Subcutaneous abdominal adipose tissue (tissue), 5 donors: ENCODE measurements around the gene ARHGAP31.

Source experiments
- H3K27ac ChIP-seq: one replicate; pipeline ENCODE4 v1.7.0; 2013; ENCODE audit warnings: low read depth, mild to moderate bottlenecking, inconsistent platforms, low read length, moderate library complexity
- H3K27me3 ChIP-seq, 5 donors: one replicate each; pipeline ENCODE4 v1.7.0; 2013; ENCODE audit warnings: low read length in 5 of 5, inconsistent platforms in 1 of 5; ENCODE audit not compliant: control insufficient read depth in 5 of 5, insufficient read depth in 4 of 5
- H3K36me3 ChIP-seq, 5 donors: one replicate each; pipeline ENCODE4 v1.7.0; 2013; ENCODE audit warnings: low read length in 5 of 5; ENCODE audit not compliant: control insufficient read depth in 5 of 5, insufficient read depth in 5 of 5
- H3K4me1 ChIP-seq, 5 donors: one replicate each; pipeline ENCODE4 v1.7.0; 2013; ENCODE audit warnings: low read length in 5 of 5, mild to moderate bottlenecking in 3 of 5, moderate library complexity in 1 of 5; ENCODE audit not compliant: control insufficient read depth in 5 of 5, insufficient read depth in 5 of 5
- H3K4me3 ChIP-seq, 5 donors: one replicate each; pipeline ENCODE4 v1.7.0; 2013; ENCODE audit warnings: low read length in 5 of 5, low read depth in 1 of 5
- H3K9ac ChIP-seq, 5 donors: one replicate each; pipeline ENCODE4 v1.7.0; 2013; ENCODE audit warnings: low read length in 5 of 5, mild to moderate bottlenecking in 4 of 5, moderate library complexity in 3 of 5
- H3K9me3 ChIP-seq, 5 donors: one replicate each; pipeline ENCODE4 v1.7.0; 2013; ENCODE audit warnings: low read length in 5 of 5; ENCODE audit not compliant: control insufficient read depth in 5 of 5
- donor health status: healthy.
- donor health status: healthy.
- donor health status: healthy.
- donor health status: healthy.
- donor health status: healthy.

The ARHGAP31 gene

GRCh38 chr3:119416873-119417272 lies 122.7 kb downstream of the ARHGAP31 start:
- no peak overlapping the region for H3K9ac ChIP-seq
- no peaks in the 10 kb centered on the region for H3K9me3 ChIP-seq
- H3K4me1 ChIP-seq = no peaks in the 10 kb centered on the region
- no peak overlapping the region for H3K4me3 ChIP-seq
- no peaks in the 10 kb centered on the region for H3K27me3 ChIP-seq
- no peak overlapping the region for H3K27ac ChIP-seq
- peaks cover 4 to 59% (median 52%) of the 10 kb centered on the region in 5 donors for H3K36me3 ChIP-seq

DNA sequence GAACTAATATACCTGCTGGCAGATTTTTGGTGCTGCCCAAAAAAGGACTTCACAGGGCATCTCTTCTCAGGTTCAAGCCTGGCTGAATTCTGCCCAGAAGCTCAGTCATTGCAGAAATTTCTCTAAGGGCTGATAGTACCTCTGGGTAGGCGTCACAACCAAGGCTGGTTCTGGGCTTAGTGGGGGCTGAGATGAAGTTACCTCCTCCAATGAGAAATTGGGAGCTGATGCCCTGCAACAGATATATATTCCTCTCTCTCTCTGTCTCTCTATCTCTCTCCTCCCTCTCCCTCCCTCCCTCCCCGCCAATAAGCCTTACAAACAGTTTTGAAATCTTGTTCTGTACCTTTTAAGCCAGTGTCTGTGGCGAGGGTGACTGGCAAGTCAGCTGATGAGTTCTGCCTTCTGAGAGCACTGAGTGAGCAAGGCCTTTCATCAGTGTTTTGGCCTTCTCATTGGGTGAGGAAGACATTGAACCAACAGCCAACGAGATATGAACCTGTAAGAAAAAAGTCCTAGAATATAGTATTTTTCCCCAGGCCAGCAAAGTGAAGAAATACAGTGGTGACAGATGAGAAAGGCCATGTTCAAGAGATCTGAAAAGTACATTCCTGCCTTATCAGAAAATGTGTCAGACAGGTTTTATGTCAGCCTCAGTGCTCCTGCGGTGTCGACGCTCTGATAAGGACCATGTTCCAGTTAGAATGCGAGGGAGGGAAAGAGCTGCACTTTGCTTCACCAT lies 123.8 kb downstream of the ARHGAP31 start:
- Histone ChIP-seq H3K9me3 (no peaks in the 10 kb centered on the region), H3K27ac (no peak overlapping the region), H3K36me3 (peaks cover 4 to 54% (median 46%) of the 10 kb centered on the region in 5 donors), H3K9ac (no peak overlapping the region), H3K4me3 (no peak overlapping the region), H3K4me1 (no peaks in the 10 kb centered on the region), H3K27me3 (no peaks in the 10 kb centered on the region)

- H3K4me3 ChIP-seq = no peak overlapping the region
- H3K36me3 ChIP-seq = peaks cover 4 to 49% (median 41%) of the 10 kb centered on the region in 5 donors
- no peaks in the 10 kb centered on the region for H3K9me3 ChIP-seq
- H3K27me3 ChIP-seq = no peaks in the 10 kb centered on the region
- no peaks in the 10 kb centered on the region for H3K4me1 ChIP-seq
- no peak overlapping the region for H3K27ac ChIP-seq
- H3K9ac ChIP-seq = no peak overlapping the region
Observed at GRCh38 chr3:119418641-119419040, 124.5 kb downstream of the ARHGAP31 start.

DNA sequence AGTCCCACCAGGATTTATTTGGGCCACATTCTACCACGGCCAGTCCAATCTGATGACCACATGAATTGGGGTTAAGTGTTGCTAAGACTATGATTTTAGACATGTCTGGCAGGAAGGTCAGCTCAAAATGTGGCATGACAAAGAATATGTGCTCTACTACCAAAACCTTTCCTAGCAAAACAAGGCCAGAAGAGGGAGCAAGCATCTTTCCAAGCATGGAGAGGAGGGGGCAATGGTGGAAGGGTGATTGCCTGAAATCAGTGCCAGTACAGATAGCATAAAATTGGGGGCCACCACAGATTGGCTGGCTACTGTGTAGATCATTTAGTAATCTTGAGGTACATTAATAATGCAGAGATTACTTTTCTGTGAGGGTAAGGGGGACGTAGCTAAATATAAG lies 126.0 kb downstream of the ARHGAP31 start:
- peaks cover 0 to under 1% (median 0%) of the 10 kb centered on the region in 5 donors for H3K9me3 ChIP-seq
- H3K27ac ChIP-seq = no peak overlapping the region
- no peaks in the 10 kb centered on the region for H3K27me3 ChIP-seq
- no peak overlapping the region for H3K4me3 ChIP-seq
- H3K4me1 ChIP-seq = no peaks in the 10 kb centered on the region
- H3K36me3 ChIP-seq = peaks cover 4 to 33% (median 26%) of the 10 kb centered on the region in 5 donors
- no peak overlapping the region for H3K9ac ChIP-seq

- Histone ChIP-seq H3K36me3 (peaks cover 27 to 43% (median 34%) of the 10 kb centered on the region in 5 donors), H3K9me3 (peaks cover 14 to 29% (median 25%) of the 10 kb centered on the region in 5 donors), H3K4me3 (no peak overlapping the region), H3K4me1 (peaks cover 0 to 2% (median 0%) of the 10 kb centered on the region in 5 donors), H3K27ac (no peak overlapping the region), H3K9ac (no peak overlapping the region), H3K27me3 (no peaks in the 10 kb centered on the region)
Observed at GRCh38 chr3:119427669-119428068, 133.5 kb downstream of the ARHGAP31 start.

DNA sequence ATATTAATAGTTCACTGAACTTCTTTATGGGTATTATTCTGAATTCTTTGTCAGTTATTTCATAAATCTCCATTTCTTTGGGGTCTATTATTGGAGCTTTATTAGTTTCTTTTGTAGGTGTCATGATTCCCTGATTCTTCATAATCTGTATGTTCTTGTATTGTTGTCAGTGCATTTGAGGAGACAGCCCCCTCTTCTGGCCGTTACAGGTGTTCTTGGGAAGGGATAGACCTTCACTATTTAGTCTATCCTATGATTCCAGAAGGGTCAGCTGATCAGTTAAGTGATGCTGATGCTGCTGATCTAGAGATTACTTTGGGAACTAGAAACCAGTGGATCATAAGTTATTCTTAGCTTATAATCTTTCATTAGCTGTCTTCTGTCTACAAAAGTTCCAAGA lies 134.4 kb downstream of the ARHGAP31 start:
- H3K27me3 ChIP-seq = no peaks in the 10 kb centered on the region
- H3K9me3 ChIP-seq = peaks cover 14 to 29% (median 25%) of the 10 kb centered on the region in 5 donors
- H3K4me1 ChIP-seq = peaks cover 0 to 10% (median 0%) of the 10 kb centered on the region in 5 donors
- no peak overlapping the region for H3K9ac ChIP-seq
- H3K27ac ChIP-seq = no peak overlapping the region
- H3K4me3 ChIP-seq = peak overlapping the region in 1 of 5 donors; percentile 31
- H3K36me3 ChIP-seq = peaks cover 29 to 52% (median 41%) of the 10 kb centered on the region in 5 donors

- Histone ChIP-seq H3K9me3 (peaks cover under 1 to 7% (median 4%) of the 10 kb centered on the region in 5 donors), H3K36me3 (peaks cover 72 to 87% (median 83%) of the 10 kb centered on the region in 5 donors), H3K4me3 (no peak overlapping the region), H3K4me1 (peaks cover 0 to 14% (median 0%) of the 10 kb centered on the region in 5 donors), H3K27me3 (no peaks in the 10 kb centered on the region), H3K27ac (no peak overlapping the region), H3K9ac (no peak overlapping the region)
Observed at GRCh38 chr3:119433613-119434325, 139.6 kb downstream of the ARHGAP31 start.

DNA sequence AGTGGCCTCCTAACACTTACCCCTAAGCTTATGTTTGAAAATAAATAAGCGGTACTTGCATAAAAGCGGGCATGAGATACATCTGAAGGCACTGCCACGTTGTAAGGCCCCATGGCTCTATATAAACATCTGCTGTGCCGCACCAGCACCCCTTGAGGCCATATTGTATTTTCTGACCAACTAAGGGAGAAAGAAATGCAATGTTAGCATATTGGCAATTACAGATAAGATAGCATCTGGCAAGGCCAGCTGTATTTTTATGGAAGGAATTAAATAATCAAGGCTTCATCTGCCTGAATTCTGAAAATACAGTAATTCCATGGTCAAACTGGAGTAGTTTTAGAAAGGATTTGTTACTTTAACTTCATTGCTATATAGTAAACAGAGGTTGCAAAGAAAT lies 140.5 kb downstream of the ARHGAP31 start:
- Histone ChIP-seq H3K36me3 (peaks cover 67 to 79% (median 78%) of the 10 kb centered on the region in 5 donors), H3K27me3 (no peaks in the 10 kb centered on the region), H3K9ac (no peak overlapping the region), H3K4me3 (no peak overlapping the region), H3K9me3 (peaks cover 0 to under 1% (median 0%) of the 10 kb centered on the region in 5 donors), H3K27ac (no peak overlapping the region), H3K4me1 (peaks cover 0 to 14% (median 0%) of the 10 kb centered on the region in 5 donors)

- no peak overlapping the region for H3K27ac ChIP-seq
- H3K4me3 ChIP-seq = no peak overlapping the region
- H3K9me3 ChIP-seq = no peaks in the 10 kb centered on the region
- H3K27me3 ChIP-seq = no peaks in the 10 kb centered on the region
- H3K9ac ChIP-seq = no peak overlapping the region
- H3K36me3 ChIP-seq = peaks cover 53 to 65% (median 63%) of the 10 kb centered on the region in 5 donors
- H3K4me1 ChIP-seq = peaks cover 0 to 14% (median 0%) of the 10 kb centered on the region in 5 donors
Observed at GRCh38 chr3:119436977-119437376, 142.8 kb downstream of the ARHGAP31 start.

DNA sequence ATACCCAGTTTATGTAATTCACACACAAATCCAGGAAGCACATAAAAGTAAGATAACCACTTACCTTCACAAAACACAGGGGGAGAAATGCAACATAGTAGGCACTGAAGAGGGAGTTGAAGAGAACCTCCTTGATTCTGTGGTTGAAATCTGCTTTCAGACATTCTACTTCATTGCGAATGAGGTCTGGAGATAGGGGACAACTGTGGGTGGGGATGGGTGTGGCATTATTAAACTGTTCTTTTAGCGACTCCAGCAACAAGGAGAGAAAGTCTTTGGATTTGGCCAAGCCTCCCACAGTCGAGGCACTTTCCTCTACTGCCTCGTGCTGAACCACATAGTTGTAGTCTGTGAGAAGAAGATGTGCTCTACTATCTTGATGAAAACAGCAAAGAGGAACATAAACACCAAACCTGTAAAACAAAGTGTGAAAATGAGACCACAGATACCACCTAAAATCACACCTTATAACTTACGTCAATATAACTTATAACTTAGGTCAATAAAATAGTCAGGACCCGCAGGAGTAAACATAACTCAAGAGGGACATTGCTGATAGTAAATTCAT lies 143.6 kb downstream of the ARHGAP31 start:
- Histone ChIP-seq H3K9me3 (no peaks in the 10 kb centered on the region), H3K27me3 (no peaks in the 10 kb centered on the region), H3K4me3 (no peak overlapping the region), H3K4me1 (peaks cover 0 to 11% (median 0%) of the 10 kb centered on the region in 5 donors), H3K27ac (no peak overlapping the region), H3K36me3 (peaks cover 54 to 66% (median 64%) of the 10 kb centered on the region in 5 donors), H3K9ac (no peak overlapping the region)
